HG02840 (cell line): ENCODE measurements around the gene CATSPER2.
"Not testable (repeated sequence)": the region's sequence is repeated elsewhere in the genome, so short reads cannot be mapped to it uniquely, and the experiment has no call there.

Experiments used
- ATAC-seq: cut with Tn5 transposase; IDR thresholded peaks from one replicate; pipeline ENCODE4 v1.9.1; 2021; ENCODE audit warnings: mild to moderate bottlenecking, moderate library complexity, moderate number of reproducible peaks; ENCODE audit not compliant: unreplicated experiment, low FRiP score

Gene CATSPER2

GRCh38 chr15:43648649-43649429, at the start of gene CATSPER2:
CATSPER2 (minus strand) TSS chr15:43648844; CDS start chr15:43648061, 783 bp downstream.
- no peak for ATAC-seq

- not testable (repeated sequence) for ATAC-seq
Measured at GRCh38 chr15:43693148-43694022, 44.7 kb upstream of the CATSPER2 start, which contains the start of gene CKMT1A. CKMT1A (plus strand) TSS chr15:43693859; CDS start chr15:43694051, 192 bp downstream.

GRCh38 chr15:43692679-43693078, 44.0 kb upstream of the CATSPER2 start:
- not testable (repeated sequence) for ATAC-seq

GRCh38 chr15:43689604-43690301, 41.1 kb upstream of the CATSPER2 start:
- ATAC-seq = peak; percentile 98

- ATAC-seq = not testable (repeated sequence)
Measured at GRCh38 chr15:43674175-43674574, 25.5 kb upstream of the CATSPER2 start.

GRCh38 chr15:43666177-43666576, 17.5 kb upstream of the CATSPER2 start:
- not testable (repeated sequence) for ATAC-seq

GRCh38 chr15:43663333-43663732, 14.7 kb upstream of the CATSPER2 start:
- not testable (repeated sequence) for ATAC-seq

- ATAC-seq = not testable (repeated sequence)
Measured at GRCh38 chr15:43662293-43662692, 13.6 kb upstream of the CATSPER2 start.

- ATAC-seq = not testable (repeated sequence)
Measured at GRCh38 chr15:43659727-43660126, 11.1 kb upstream of the CATSPER2 start.

GRCh38 chr15:43649430-43649926, 834 bp upstream of the CATSPER2 start:
- ATAC-seq = not testable (repeated sequence)

GRCh38 chr15:43638464-43639204, 10.0 kb downstream of the CATSPER2 start:
- ATAC-seq = not testable (repeated sequence)

- not testable (repeated sequence) for ATAC-seq
Measured at GRCh38 chr15:43626937-43627336, 21.7 kb downstream of the CATSPER2 start.

GRCh38 chr15:43625106-43625505, 23.5 kb downstream of the CATSPER2 start:
- no peak for ATAC-seq

- ATAC-seq = not testable (repeated sequence)
Measured at GRCh38 chr15:43622068-43622799, 26.4 kb downstream of the CATSPER2 start.

GRCh38 chr15:43618700-43619099, 29.9 kb downstream of the CATSPER2 start, which contains the start of gene STRC:
STRC (minus strand) TSS chr15:43618800; CDS start chr15:43618722, 78 bp downstream.
- not testable (repeated sequence) for ATAC-seq

- ATAC-seq = not testable (repeated sequence)
Measured at GRCh38 chr15:43617750-43618149, 30.9 kb downstream of the CATSPER2 start.

GRCh38 chr15:43602233-43602632, 46.4 kb downstream of the CATSPER2 start:
- not testable (repeated sequence) for ATAC-seq

- ATAC-seq = not testable (repeated sequence)
Measured at GRCh38 chr15:43600200-43600599, 48.4 kb downstream of the CATSPER2 start.

GRCh38 chr15:43599131-43599530, 49.5 kb downstream of the CATSPER2 start:
- not testable (repeated sequence) for ATAC-seq
